Measurements from ENCODE around the gene MATN3. TPM values are rescaled to one million over a fixed set of nuclear protein-coding genes. Genes with fewer than 3 reads are reported as not detected.

The MATN3 gene
- total RNA-seq, 1 experiment from 2014 or later: 13.5 TPM

DNA sequence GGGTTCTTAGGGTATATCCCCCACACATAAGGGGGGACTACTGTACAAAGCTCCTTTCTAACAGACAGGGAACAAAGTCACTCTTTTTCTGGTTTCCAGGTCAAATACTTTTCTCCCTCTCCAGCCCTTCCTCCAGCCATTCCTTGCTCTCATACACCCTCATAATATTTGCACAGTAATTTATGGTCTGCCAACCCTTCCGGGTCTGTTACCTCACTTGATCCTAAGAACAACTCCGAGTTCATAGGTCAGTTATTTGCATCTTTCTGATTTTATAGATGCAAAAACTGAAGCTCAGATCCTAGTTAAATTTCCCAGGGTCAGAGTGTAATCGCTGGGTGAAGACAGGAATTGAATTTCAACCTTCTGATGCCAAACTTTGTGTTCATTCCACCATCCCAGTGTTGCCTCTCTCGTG, 14.8 kb upstream of the MATN3 start:
- Histone ChIP-seq H3K23ac (ENCODE audit: insufficient read length, low read depth, low read length) (no peak overlapping the region), H3K23me2 (ENCODE audit: insufficient read length, low read depth, low read length, poor library complexity, severe bottlenecking) (no peaks in the 10 kb centered on the region), H3K27ac (ENCODE audit: insufficient read length, low read depth, low read length) (no peak overlapping the region), H3K9me3 (ENCODE audit: control insufficient read depth, low read depth, low read length) (no peaks in the 10 kb centered on the region), H2AK5ac (ENCODE audit: insufficient read length, low read length) (no peak overlapping the region), H2AFZ (ENCODE audit: low read length) (no peak overlapping the region), H4K91ac (ENCODE audit: insufficient read length, low read depth, low read length) (no peak overlapping the region), H3K27me3 (ENCODE audit: insufficient read depth, low read length) (no peaks in the 10 kb centered on the region), H3K4me2 (ENCODE audit: insufficient read depth, insufficient read length, low read length) (no peak overlapping the region), H4K5ac (ENCODE audit: insufficient read length, low read depth, low read length) (no peak overlapping the region), H3K56ac (ENCODE audit: insufficient read length, low read depth, low read length) (no peak overlapping the region), H3K79me2 (ENCODE audit: insufficient read depth, low read length) (no peaks in the 10 kb centered on the region), H2BK15ac (ENCODE audit: low read depth, low read length) (no peak overlapping the region), H3T11ph (ENCODE audit: low read length) (no peak overlapping the region), H3K14ac (ENCODE audit: insufficient read depth, low read length) (no peak overlapping the region), H4K8ac (replicated peaks; ENCODE audit: insufficient read length, low read depth, low read length) (no peak overlapping the region), H2BK5ac (ENCODE audit: insufficient read length, low read length) (no peak overlapping the region), H3K4me1 (ENCODE audit: insufficient read depth, low read length) (no peaks in the 10 kb centered on the region), H2BK20ac (ENCODE audit: low read depth, low read length, poor library complexity, severe bottlenecking) (no peak overlapping the region), H3K4ac (ENCODE audit: low read depth, low read length) (no peak overlapping the region), H2BK120ac (ENCODE audit: low read depth, low read length, poor library complexity, severe bottlenecking) (no peak overlapping the region), H2BK12ac (ENCODE audit: insufficient read length, low read depth, low read length) (no peak overlapping the region), H3K18ac (ENCODE audit: insufficient read length, low read depth, low read length) (no peak overlapping the region), H4K20me1 (ENCODE audit: control insufficient read depth, insufficient read depth, insufficient read length) (no peaks in the 10 kb centered on the region), H3K79me1 (ENCODE audit: insufficient read depth, low read depth, low read length, poor library complexity, severe bottlenecking) (no peaks in the 10 kb centered on the region), H3K9ac (ENCODE audit: extremely low read depth, insufficient read length, low read length) (no peak overlapping the region)
- no CpG with 5 or more reads among the region's 4 CpGs for WGBS (ENCODE audit: extremely low coverage, insufficient read length, low lambda C conversion rate)
- H3K9me3 Mint-ChIP-seq: peaks cover 4 to 5% of the 10 kb centered on the region in 2 experiments; a peak in 2 of 5 replicates
- no peak for TF ChIP-seq CTCF (conservative IDR thresholded peaks at IDR 0.05)
- DNase-seq: no peak
- H3K36me3 Mint-ChIP-seq (ENCODE audit: insufficient read depth in 1 of 3, low read depth in 3 of 3): peaks cover 35 to 51% (median 43%) of the 10 kb centered on the region in 3 experiments
- no peak overlapping the region for H3K4me3 Mint-ChIP-seq
- no peak overlapping the region for H3K27ac Mint-ChIP-seq
- H3K27me3 Mint-ChIP-seq (ENCODE audit: low read depth): no peaks in the 10 kb centered on the region
- H3K4me1 Mint-ChIP-seq: no peaks in the 10 kb centered on the region

All from H9 (cell line).